ENCODE measurements around the gene RTN1. TPM values are rescaled to one million over a fixed set of nuclear protein-coding genes. Genes with fewer than 3 reads are reported as not detected.

The RTN1 gene
- total and polyA plus RNA-seq, 10 of the 15 experiments (the other 5 are each of a cell fraction or from before 2014, with no cell fraction given), result 0.03 to 0.55 (median 0.13) TPM; not detected in 4

DNA sequence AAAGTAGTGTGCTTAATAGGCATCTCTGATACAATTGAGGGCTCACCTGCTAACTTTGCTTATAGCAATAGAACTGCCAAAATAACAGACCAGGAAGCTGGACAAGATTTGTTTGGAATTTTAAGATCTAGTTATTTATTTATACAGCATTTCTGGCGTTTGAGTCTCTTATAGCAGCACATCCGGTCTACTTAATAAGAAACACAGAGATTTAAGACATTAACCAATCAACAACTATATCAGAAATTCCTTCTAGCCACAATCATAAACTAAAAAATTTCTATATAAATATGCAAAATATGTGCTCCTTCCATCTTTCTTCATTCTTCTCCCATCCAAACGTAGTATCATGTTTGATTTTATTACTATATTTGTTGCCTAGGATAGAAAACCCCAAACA, 2.6 kb downstream of the RTN1 start (continued):
- TF ChIP-seq IRF5 (IDR thresholded peaks at IDR 0.05; ENCODE audit: borderline replicate concordance) (no peak), SUPT20H (IDR thresholded peaks at IDR 0.05; ENCODE audit: borderline replicate concordance, control insufficient read depth, low read depth, low read length) (no peak), BACH1 (IDR thresholded peaks at IDR 0.05; ENCODE audit: borderline replicate concordance) (no peak), CREM (IDR thresholded peaks at IDR 0.05; ENCODE audit: low read depth) (no peak), SMAD1 (IDR thresholded peaks at IDR 0.05; ENCODE audit: low read depth, partially characterized antibody) (no peak), BHLHE40 (IDR thresholded peaks at IDR 0.05; ENCODE audit: borderline replicate concordance in 1 of 2, low read depth in 2 of 2, low read length in 1 of 2) (no peak), SPI1 (IDR thresholded peaks at IDR 0.05; ENCODE audit: borderline replicate concordance, insufficient read depth, low read depth, low read length) (no peak), FOXK2 (IDR thresholded peaks at IDR 0.05) (no peak), NFYA (IDR thresholded peaks at IDR 0.05; ENCODE audit: borderline replicate concordance, low read depth, low read length) (no peak), NRF1 (conservative IDR thresholded peaks at IDR 0.05; ENCODE audit: low read depth, low read length) (no peak)

DNA sequence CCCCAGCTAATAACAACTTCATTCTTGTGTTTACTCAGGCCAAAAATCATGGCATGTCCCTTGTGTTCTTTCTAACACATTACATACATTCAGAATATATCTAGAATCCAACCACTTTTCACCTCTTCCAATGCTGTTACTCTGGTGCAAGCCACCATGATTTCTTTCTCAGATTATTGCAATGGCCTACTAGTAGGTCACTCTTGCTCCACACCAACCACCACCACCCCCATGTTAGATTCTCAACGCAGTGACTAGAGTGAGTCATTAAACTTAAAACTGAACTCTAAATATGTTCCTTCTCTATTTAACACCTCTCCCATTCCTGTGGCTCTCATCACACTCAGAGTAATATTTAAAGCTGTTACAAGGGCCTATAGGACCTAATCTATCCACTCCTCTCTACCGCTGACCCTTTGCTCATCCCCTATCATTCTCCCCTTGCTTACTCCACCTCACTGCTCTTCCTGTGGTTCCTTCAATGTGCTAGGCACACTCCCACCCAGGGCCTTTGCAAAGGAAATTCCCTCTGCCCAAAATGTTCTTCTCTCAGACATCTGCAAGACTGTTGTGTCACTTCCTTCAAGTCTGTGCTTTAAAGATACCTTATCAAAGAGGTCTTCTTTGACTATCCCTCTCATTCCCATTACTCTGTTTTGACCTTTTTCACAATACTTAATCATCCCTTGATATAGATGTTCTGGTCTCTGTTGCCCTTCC, 6.6 kb downstream of the RTN1 start:
- DNase-seq (ENCODE audit: low read depth, low spot score) (no peak), FAIRE-seq (no peak), ATAC-seq (no peak)
- SMC1A ChIA-PET (ENCODE audit: uncharacterized antibody, unreplicated experiment), result no interaction called here
- intact Hi-C loops (cut with micrococcal nuclease; ENCODE audit: unreplicated experiment) (no loop called here), in situ Hi-C loops (cut with MboI) (no loop called here)
- no TSS peak for BruUV-seq (replicated peaks)
- 42% methylated on average over 2 of the region's 2 CpGs for WGBS (ENCODE audit: insufficient coverage, insufficient replicate concordance, low lambda C conversion rate, missing lambda C conversion rate)
- Histone ChIP-seq H4K20me1 (ENCODE audit: control insufficient read depth, insufficient read depth) (no peaks in the 10 kb centered on the region), H3K9ac (ENCODE audit: control insufficient read depth, insufficient read depth, low read length) (no peak overlapping the region), H3K4me3 (no peak overlapping the region), H3K4me2 (ENCODE audit: control insufficient read depth, insufficient read depth) (no peak overlapping the region), H3K36me3 (ENCODE audit: control insufficient read depth in 2 of 2, insufficient read depth in 2 of 2, low read length in 1 of 2) (no peaks in the 10 kb centered on the region), H2AFZ (ENCODE audit: control insufficient read depth, low read depth, low read length) (no peak overlapping the region), H3K9me3 (replicated peaks; ENCODE audit: control insufficient read depth, insufficient read depth, low read length) (peaks cover 3% of the 10 kb centered on the region; the same call in 2 of the 3 replicates), H3K79me2 (ENCODE audit: control insufficient read depth, insufficient read depth, low read length) (no peaks in the 10 kb centered on the region), H3K4me1 (ENCODE audit: control insufficient read depth, insufficient read depth, low read length) (no peaks in the 10 kb centered on the region), H3K27ac (ENCODE audit: control insufficient read depth, insufficient read depth) (no peak overlapping the region), H3K27me3 (replicated peaks in 1 of 2; ENCODE audit: control insufficient read depth in 2 of 2, insufficient read depth in 2 of 2, low read length in 1 of 2) (no peaks in the 10 kb centered on the region)
- CTCF ChIA-PET, result no interaction called here
- POLR2A ChIA-PET, result no interaction called here
- RAD21 ChIA-PET (ENCODE audit: unreplicated experiment), result no interaction called here
- TF ChIP-seq MYB (IDR thresholded peaks at IDR 0.05; ENCODE audit: borderline replicate concordance, low read depth, low read length), result no peak
- TF ChIP-seq STAT1 (conservative IDR thresholded peaks at IDR 0.05), result no peak
- TF ChIP-seq RELA (IDR thresholded peaks at IDR 0.05; ENCODE audit: borderline replicate concordance, partially characterized antibody), result no peak
- TF ChIP-seq TBL1XR1 (IDR thresholded peaks at IDR 0.05; ENCODE audit: low read depth, low read length), result no peak
- TF ChIP-seq, protein P1, sequence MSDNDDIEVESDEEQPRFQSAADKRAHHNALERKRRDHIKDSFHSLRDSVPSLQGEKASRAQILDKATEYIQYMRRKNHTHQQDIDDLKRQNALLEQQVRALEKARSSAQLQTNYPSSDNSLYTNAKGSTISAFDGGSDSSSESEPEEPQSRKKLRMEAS (IDR thresholded peaks at IDR 0.05; ENCODE audit: low read depth, low read length), result no peak
- TF ChIP-seq, protein P2, sequence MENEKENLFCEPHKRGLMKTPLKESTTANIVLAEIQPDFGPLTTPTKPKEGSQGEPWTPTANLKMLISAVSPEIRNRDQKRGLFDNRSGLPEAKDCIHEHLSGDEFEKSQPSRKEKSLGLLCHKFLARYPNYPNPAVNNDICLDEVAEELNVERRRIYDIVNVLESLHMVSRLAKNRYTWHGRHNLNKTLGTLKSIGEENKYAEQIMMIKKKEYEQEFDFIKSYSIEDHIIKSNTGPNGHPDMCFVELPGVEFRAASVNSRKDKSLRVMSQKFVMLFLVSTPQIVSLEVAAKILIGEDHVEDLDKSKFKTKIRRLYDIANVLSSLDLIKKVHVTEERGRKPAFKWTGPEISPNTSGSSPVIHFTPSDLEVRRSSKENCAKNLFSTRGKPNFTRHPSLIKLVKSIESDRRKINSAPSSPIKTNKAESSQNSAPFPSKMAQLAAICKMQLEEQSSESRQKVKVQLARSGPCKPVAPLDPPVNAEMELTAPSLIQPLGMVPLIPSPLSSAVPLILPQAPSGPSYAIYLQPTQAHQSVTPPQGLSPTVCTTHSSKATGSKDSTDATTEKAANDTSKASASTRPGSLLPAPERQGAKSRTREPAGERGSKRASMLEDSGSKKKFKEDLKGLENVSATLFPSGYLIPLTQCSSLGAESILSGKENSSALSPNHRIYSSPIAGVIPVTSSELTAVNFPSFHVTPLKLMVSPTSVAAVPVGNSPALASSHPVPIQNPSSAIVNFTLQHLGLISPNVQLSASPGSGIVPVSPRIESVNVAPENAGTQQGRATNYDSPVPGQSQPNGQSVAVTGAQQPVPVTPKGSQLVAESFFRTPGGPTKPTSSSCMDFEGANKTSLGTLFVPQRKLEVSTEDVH (IDR thresholded peaks at IDR 0.05; ENCODE audit: low read depth, partially characterized antibody), result no peak
